Endothelial cell (in vitro differentiated cells): ENCODE results near the gene GATAD2A. TPM values are rescaled to one million over a fixed set of nuclear protein-coding genes. Genes with fewer than 3 reads are reported as not detected.

Source experiments
- DNase-seq: peaks from one replicate; pipeline ENCODE4 v3.0.0; 2021; ENCODE audit warnings: low spot score
- H3K27ac Mint-ChIP-seq: one replicate; pipeline ENCODE4 v1.8.0; 2021; ENCODE audit warnings: mixed read lengths, inconsistent platforms; ENCODE audit not compliant: unreplicated experiment
- H3K27me3 Mint-ChIP-seq: one replicate; pipeline ENCODE4 v1.8.0; 2021; ENCODE audit warnings: mild to moderate bottlenecking, moderate library complexity, mixed read lengths, inconsistent platforms; ENCODE audit not compliant: unreplicated experiment
- H3K36me3 Mint-ChIP-seq: one replicate; pipeline ENCODE4 v1.8.0; 2021; ENCODE audit warnings: mild to moderate bottlenecking, low read depth, mixed read lengths, inconsistent platforms; ENCODE audit not compliant: unreplicated experiment
- H3K4me1 Mint-ChIP-seq: one replicate; pipeline ENCODE4 v1.8.0; 2021; ENCODE audit warnings: mild to moderate bottlenecking, mixed read lengths, inconsistent platforms; ENCODE audit not compliant: unreplicated experiment
- H3K4me3 Mint-ChIP-seq: one replicate; pipeline ENCODE4 v1.8.0; 2021; ENCODE audit warnings: mild to moderate bottlenecking, mixed read lengths, inconsistent platforms; ENCODE audit not compliant: unreplicated experiment
- H3K9me3 Mint-ChIP-seq: one replicate; pipeline ENCODE4 v1.8.0; 2021; ENCODE audit warnings: mixed read lengths, inconsistent platforms; ENCODE audit not compliant: unreplicated experiment
- total RNA-seq: library from RNA; stranded (reverse); fragmentation: NEBNext Ultra II Directional; extraction: Animal tissue kit (Norgen Biotek cat#: 25700); gene quantifications from one replicate; pipeline ENCODE4 v1.2.1, GENCODE V29; 2021; ENCODE audit not compliant: unreplicated experiment
- TF ChIP-seq, protein P1 (sequence below): fragments of 200-600 bp; sonication (generic); IDR thresholded peaks from one replicate; pipeline ENCODE4 v1.5.0; 2021; ENCODE audit warnings: antibody characterized with exemption; ENCODE audit not compliant: unreplicated experiment

The GATAD2A gene
- total RNA-seq, 1 donor from 2014 or later, result 150 TPM

DNA sequence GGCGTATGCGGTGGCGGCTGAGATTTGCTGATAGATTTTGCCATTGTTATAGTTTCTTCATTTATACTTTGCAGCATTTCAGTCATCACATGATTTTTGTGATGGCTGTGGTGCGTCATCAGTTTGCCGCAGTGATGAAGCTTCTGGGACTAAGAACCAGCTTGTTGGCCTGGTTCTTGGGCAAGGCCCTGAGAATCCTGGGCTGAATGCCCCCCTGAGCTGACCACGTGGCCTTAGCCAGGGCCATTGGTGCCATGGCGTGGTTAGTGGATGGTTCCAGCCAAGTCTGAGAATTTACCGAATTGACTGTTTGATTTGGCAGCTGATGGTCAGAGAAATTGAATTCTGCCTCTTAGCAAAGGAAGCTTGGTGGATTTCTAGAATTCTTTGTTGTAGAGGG, 17.8 kb downstream of the GATAD2A start:
- peaks cover 4% of the 10 kb centered on the region for H3K36me3 Mint-ChIP-seq
- H3K27me3 Mint-ChIP-seq, result peaks cover 1% of the 10 kb centered on the region
- H3K4me3 Mint-ChIP-seq, result no peak overlapping the region
- peaks cover 10% of the 10 kb centered on the region for H3K4me1 Mint-ChIP-seq
- no peak for DNase-seq
- no peaks in the 10 kb centered on the region for H3K9me3 Mint-ChIP-seq
- H3K27ac Mint-ChIP-seq, result no peak overlapping the region
- TF ChIP-seq, protein P1, sequence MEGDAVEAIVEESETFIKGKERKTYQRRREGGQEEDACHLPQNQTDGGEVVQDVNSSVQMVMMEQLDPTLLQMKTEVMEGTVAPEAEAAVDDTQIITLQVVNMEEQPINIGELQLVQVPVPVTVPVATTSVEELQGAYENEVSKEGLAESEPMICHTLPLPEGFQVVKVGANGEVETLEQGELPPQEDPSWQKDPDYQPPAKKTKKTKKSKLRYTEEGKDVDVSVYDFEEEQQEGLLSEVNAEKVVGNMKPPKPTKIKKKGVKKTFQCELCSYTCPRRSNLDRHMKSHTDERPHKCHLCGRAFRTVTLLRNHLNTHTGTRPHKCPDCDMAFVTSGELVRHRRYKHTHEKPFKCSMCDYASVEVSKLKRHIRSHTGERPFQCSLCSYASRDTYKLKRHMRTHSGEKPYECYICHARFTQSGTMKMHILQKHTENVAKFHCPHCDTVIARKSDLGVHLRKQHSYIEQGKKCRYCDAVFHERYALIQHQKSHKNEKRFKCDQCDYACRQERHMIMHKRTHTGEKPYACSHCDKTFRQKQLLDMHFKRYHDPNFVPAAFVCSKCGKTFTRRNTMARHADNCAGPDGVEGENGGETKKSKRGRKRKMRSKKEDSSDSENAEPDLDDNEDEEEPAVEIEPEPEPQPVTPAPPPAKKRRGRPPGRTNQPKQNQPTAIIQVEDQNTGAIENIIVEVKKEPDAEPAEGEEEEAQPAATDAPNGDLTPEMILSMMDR, result no peak

DNA sequence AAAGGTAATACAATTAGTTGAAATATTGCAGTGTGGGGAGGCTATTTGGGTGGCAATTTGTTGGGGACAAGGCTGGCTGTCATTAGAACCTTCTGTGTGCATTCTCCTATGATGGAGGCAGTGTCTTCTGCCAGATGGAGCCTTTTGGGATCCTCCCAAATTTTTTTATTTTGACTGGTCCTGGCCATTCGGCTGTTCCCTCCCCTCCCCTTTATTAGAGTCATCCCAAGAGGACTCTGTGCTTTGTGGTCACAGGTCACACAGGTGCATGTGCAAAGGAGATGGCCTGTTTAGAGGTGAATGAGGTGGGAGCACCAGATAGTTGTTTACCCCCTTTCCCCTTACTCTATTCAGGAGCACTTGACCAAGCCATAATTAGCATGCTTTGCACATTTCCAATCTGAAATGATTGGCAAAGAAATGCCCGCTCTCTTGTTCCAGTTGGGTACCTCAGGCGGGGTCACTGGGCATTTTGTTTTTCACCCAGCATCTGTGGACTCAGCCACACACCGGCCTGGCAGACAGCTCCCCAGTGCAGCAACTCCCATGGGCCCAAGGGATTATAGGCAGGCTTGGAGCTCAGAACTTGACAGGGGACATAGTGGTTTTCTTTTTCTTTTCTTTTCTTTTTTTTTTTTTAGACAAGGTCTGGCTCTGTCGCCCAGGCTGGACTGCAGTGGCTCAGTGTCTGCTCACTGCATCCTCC, 19.8 kb downstream of the GATAD2A start:
- Mint-ChIP-seq H3K4me1 (peaks cover 6% of the 10 kb centered on the region), H3K27me3 (no peaks in the 10 kb centered on the region), H3K36me3 (peaks cover 3% of the 10 kb centered on the region), H3K4me3 (no peak overlapping the region), H3K27ac (no peak overlapping the region), H3K9me3 (no peaks in the 10 kb centered on the region)
- TF ChIP-seq, protein P1, result no peak
- no peak for DNase-seq

DNA sequence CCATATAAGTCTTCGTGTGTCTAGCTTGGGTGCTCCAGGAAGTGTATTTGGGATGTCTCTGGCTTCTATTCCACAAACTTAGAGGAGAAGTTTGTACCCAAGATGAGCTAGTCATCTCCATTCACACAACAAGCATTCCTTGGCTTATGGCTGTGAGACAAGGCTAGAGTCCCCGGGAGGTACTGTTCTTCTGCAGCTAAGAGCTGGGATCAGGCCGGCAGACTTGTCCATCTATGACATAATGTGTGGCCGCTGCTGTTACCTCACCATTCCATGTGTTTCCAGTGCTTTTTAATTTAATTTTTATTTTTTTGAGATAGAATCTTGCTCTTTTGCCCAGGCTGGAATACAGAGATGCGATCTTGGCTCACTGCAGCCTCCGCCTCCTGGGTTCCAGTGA, 20.7 kb downstream of the GATAD2A start:
- H3K36me3 Mint-ChIP-seq, result peaks cover 8% of the 10 kb centered on the region
- peaks cover 1% of the 10 kb centered on the region for H3K27me3 Mint-ChIP-seq
- no peaks in the 10 kb centered on the region for H3K9me3 Mint-ChIP-seq
- peaks cover 5% of the 10 kb centered on the region for H3K4me1 Mint-ChIP-seq
- DNase-seq, result no peak
- H3K27ac Mint-ChIP-seq, result no peak overlapping the region
- TF ChIP-seq, protein P1, result no peak
- no peak overlapping the region for H3K4me3 Mint-ChIP-seq

DNA sequence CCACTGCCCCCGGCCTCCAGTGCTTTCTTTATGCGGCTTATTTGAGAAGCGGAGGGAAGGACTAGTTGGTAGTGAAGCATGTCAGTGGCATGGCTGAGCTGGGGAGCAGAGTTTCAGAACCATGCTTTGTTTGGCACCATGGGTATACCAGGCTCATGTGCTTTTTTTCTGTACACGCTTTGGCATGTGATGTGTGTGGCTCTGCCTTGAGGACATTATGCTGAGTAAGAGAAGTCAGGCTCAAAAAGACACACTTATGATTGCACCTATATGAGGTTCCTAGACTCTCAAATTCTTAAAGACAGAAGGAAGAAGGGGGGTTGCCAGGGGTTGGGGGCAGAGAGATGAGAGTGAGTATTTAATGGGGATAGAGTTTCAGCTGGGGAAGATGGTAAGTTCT, 21.3 kb downstream of the GATAD2A start:
- H3K27ac Mint-ChIP-seq, result no peak overlapping the region
- TF ChIP-seq, protein P1, result no peak
- peaks cover 1% of the 10 kb centered on the region for H3K27me3 Mint-ChIP-seq
- peaks cover 8% of the 10 kb centered on the region for H3K36me3 Mint-ChIP-seq
- no peaks in the 10 kb centered on the region for H3K9me3 Mint-ChIP-seq
- H3K4me1 Mint-ChIP-seq, result peaks cover 8% of the 10 kb centered on the region
- H3K4me3 Mint-ChIP-seq, result no peak overlapping the region
- DNase-seq, result no peak

DNA sequence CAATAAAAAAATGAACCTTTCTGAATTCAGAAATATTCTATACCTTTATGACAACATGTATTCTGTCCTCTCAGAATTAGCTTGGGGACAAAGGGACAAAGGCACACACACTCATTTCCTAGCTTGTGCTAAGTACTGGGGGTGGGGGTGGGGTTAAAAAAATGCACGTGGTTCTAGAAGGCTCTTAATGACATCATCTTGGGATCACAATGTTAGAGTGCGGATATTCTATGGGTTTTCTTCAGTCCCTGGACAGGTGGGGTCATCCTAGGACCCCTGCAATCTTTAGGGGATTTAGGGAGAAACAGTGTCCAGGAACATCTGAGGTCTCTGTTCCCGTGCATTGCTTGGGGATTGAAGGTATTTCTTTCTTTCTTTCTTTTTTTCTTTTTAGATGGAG, 21.8 kb downstream of the GATAD2A start:
- peaks cover 8% of the 10 kb centered on the region for H3K36me3 Mint-ChIP-seq
- no peak overlapping the region for H3K27ac Mint-ChIP-seq
- H3K4me1 Mint-ChIP-seq, result peaks cover 8% of the 10 kb centered on the region
- H3K9me3 Mint-ChIP-seq, result no peaks in the 10 kb centered on the region
- no peak overlapping the region for H3K4me3 Mint-ChIP-seq
- peaks cover 1% of the 10 kb centered on the region for H3K27me3 Mint-ChIP-seq
- TF ChIP-seq, protein P1, result no peak
- no peak for DNase-seq
